Smooth muscle cell (in vitro differentiated cells): Measurements from ENCODE around the gene NPAS3. TPM values are rescaled to one million over a fixed set of nuclear protein-coding genes. Genes with fewer than 3 reads are reported as not detected.

Experiments
- DNase-seq: peaks from one replicate; lab custom pipeline; 2025; ENCODE audit not compliant: unreplicated experiment; lab: John Stamatoyannopoulos, UW
- H2AFZ ChIP-seq: fragments of 200-600 bp; sonication (generic); 2 replicates; pipeline ENCODE4 v1.6.0; 2016; ENCODE audit warnings: antibody characterized with exemption, low read depth, mild to moderate bottlenecking
- H3F3A ChIP-seq: fragments of 200-600 bp; sonication (generic); 2 replicates; pipeline ENCODE4 v1.6.0; 2017; ENCODE audit warnings: antibody characterized with exemption, low read depth
- H3K27ac ChIP-seq: fragments of 200-600 bp; sonication (generic); 2 replicates; pipeline ENCODE4 v1.5.1; 2016; ENCODE audit warnings: low read depth, mild to moderate bottlenecking
- H3K27me3 ChIP-seq: fragments of 200-600 bp; sonication (generic); 2 replicates; pipeline ENCODE4 v1.6.1; 2016; ENCODE audit warnings: low read depth, mild to moderate bottlenecking
- H3K36me3 ChIP-seq: fragments of 200-600 bp; sonication (generic); 2 replicates; pipeline ENCODE4 v1.5.1; 2016; ENCODE audit warnings: low read depth
- H3K4me1 ChIP-seq: fragments of 200-600 bp; sonication (generic); 2 replicates; pipeline ENCODE4 v1.5.1; 2016; ENCODE audit warnings: low read depth
- H3K4me2 ChIP-seq: fragments of 200-600 bp; sonication (generic); 2 replicates; pipeline ENCODE4 v1.6.0; 2016; ENCODE audit warnings: mild to moderate bottlenecking
- H3K4me3 ChIP-seq: fragments of 200-600 bp; sonication (generic); 2 replicates; pipeline ENCODE4 v1.5.1; 2016; ENCODE audit warnings: mild to moderate bottlenecking
- H3K79me2 ChIP-seq: fragments of 200-600 bp; sonication (generic); 2 replicates; pipeline ENCODE4 v1.6.0; 2016; ENCODE audit warnings: low read depth, mild to moderate bottlenecking
- H3K9ac ChIP-seq: fragments of 200-600 bp; sonication (generic); 2 replicates; pipeline ENCODE4 v1.6.0; 2016; ENCODE audit warnings: low read depth
- H3K9me3 ChIP-seq: fragments of 200-600 bp; sonication (generic); replicated peaks from 2 replicates; pipeline ENCODE4 v1.5.1; 2016; ENCODE audit warnings: low read depth
- H4K20me1 ChIP-seq: fragments of 200-600 bp; sonication (generic); 2 replicates; pipeline ENCODE4 v1.6.0; 2016; ENCODE audit warnings: low read depth
- WGBS: methylation state at CpG from one replicate; pipeline ENCODE4 v1.1.7; 2016; ENCODE audit warnings: low lambda C conversion rate; 5-methylcytosine and 5-hydroxymethylcytosine counted together
- polyA plus RNA-seq: library from polyadenylated mRNA; unstranded; fragments of >200 nt; fragmentation: Nextera tagmentation; extraction: Ambion mirVana; gene quantifications from 2 replicates; pipeline ENCODE4 v1.2.1, GENCODE V29; 2016
- total RNA-seq: library from RNA; depleted of rRNA; stranded (reverse); fragments of >200 nt; gene quantifications from 2 replicates; pipeline ENCODE4 v1.2.3, GENCODE V29; 2014
- TF ChIP-seq, protein P1 (sequence below): fragments of 200-600 bp; sonication (generic); IDR thresholded peaks from 2 replicates; pipeline ENCODE4 v1.5.1; 2017; ENCODE audit warnings: borderline replicate concordance, mild to moderate bottlenecking, antibody characterized with exemption; ENCODE audit not compliant: insufficient read depth, poor library complexity, severe bottlenecking

NPAS3 gene
- total and polyA plus RNA-seq, 2 experiments from 2014 or later = 0.79 to 2.0 TPM

DNA sequence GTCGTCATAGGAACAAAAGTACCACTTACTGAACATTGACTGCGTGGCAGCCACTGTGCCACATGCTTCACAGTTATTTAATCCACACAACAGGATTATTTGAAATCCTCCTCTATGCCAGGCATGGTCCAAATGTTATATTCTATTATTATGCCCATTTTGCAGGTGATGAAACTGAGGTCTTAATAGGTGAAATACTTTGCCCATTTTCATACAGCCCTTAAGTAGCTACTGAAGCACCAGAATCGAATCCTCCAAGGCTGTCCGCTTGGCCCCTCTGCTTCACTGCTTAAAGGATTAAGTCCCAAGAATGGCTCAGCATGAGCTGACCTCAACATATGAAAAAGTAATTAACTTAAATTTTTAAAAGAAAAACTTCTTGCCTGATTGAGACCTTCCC lies 799.4 kb downstream of the NPAS3 start:
- no peak overlapping the region for H3K4me3 ChIP-seq
- peaks cover 12% of the 10 kb centered on the region for H3K4me1 ChIP-seq
- no peak overlapping the region for H2AFZ ChIP-seq
- H3K27ac ChIP-seq = peak overlapping the region; percentile 75
- H3K79me2 ChIP-seq = no peaks in the 10 kb centered on the region
- H3K27me3 ChIP-seq = no peaks in the 10 kb centered on the region
- no peak for DNase-seq
- H3K36me3 ChIP-seq = no peaks in the 10 kb centered on the region
- H3F3A ChIP-seq = peaks cover 6% of the 10 kb centered on the region
- 52% methylated on average over 4 of the region's 4 CpGs for WGBS
- no peaks in the 10 kb centered on the region for H4K20me1 ChIP-seq
- H3K9ac ChIP-seq = peak overlapping the region; percentile 39
- H3K4me2 ChIP-seq = no peak overlapping the region
- H3K9me3 ChIP-seq = peaks cover 3% of the 10 kb centered on the region
- TF ChIP-seq, protein P1, sequence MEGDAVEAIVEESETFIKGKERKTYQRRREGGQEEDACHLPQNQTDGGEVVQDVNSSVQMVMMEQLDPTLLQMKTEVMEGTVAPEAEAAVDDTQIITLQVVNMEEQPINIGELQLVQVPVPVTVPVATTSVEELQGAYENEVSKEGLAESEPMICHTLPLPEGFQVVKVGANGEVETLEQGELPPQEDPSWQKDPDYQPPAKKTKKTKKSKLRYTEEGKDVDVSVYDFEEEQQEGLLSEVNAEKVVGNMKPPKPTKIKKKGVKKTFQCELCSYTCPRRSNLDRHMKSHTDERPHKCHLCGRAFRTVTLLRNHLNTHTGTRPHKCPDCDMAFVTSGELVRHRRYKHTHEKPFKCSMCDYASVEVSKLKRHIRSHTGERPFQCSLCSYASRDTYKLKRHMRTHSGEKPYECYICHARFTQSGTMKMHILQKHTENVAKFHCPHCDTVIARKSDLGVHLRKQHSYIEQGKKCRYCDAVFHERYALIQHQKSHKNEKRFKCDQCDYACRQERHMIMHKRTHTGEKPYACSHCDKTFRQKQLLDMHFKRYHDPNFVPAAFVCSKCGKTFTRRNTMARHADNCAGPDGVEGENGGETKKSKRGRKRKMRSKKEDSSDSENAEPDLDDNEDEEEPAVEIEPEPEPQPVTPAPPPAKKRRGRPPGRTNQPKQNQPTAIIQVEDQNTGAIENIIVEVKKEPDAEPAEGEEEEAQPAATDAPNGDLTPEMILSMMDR = no peak

DNA sequence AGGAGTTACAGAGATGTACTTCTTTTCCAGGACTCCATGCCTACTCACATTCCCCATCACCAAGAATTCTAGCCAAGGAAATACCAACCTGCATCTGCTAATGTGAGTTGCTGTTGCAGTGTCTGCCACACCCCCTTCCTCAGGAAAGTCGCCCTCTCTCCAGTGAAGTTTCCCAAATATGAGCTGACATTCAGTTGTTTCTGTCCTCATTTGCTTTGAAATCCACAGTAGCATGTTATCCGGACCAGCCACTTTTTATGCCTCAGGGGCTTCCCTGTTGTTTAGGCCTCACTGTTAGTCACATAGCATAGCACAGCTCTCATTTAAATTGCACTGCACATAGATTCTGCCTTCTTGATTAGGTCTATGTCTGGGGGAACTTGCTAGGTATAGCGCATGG lies 799.8 kb downstream of the NPAS3 start:
- Histone ChIP-seq H3K79me2 (no peaks in the 10 kb centered on the region), H3K4me3 (no peak overlapping the region), H3K27ac (peak overlapping the region; percentile 75), H3K27me3 (no peaks in the 10 kb centered on the region), H3K4me2 (no peak overlapping the region), H3K36me3 (no peaks in the 10 kb centered on the region), H2AFZ (peak overlapping the region; percentile 4), H4K20me1 (no peaks in the 10 kb centered on the region), H3K9me3 (peaks cover 3% of the 10 kb centered on the region), H3K4me1 (peaks cover 12% of the 10 kb centered on the region), H3K9ac (no peak overlapping the region), H3F3A (peaks cover 6% of the 10 kb centered on the region)
- no peak for DNase-seq
- 64% methylated on average over 3 of the region's 3 CpGs for WGBS
- TF ChIP-seq, protein P1 = no peak

DNA sequence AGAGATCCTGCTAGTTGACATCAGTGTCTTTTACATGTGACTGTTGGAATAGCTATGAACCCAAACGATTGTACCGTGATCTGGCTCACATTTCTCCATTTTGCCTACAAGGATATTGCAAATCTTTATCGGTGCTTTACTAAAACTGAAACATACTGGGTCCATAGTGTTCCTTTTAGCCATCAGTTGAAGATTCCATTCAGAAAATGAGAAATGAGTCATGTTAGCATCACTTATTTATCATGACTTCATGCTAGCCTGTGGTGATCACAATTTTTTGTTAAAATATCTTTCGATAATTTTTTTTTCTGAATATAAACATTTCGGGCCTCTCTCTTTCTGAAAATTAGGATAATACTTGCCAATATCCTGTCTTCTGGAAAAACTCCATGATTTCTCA lies 801.9 kb downstream of the NPAS3 start:
- peaks cover 12% of the 10 kb centered on the region for H3K4me1 ChIP-seq
- H2AFZ ChIP-seq = no peak overlapping the region
- no peaks in the 10 kb centered on the region for H4K20me1 ChIP-seq
- H3K79me2 ChIP-seq = no peaks in the 10 kb centered on the region
- no peak overlapping the region for H3K9ac ChIP-seq
- TF ChIP-seq, protein P1 = no peak
- no peaks in the 10 kb centered on the region for H3K27me3 ChIP-seq
- WGBS = 93% methylated on average over 5 of the region's 5 CpGs
- H3K36me3 ChIP-seq = no peaks in the 10 kb centered on the region
- no peak for DNase-seq
- peaks cover 3% of the 10 kb centered on the region for H3K9me3 ChIP-seq
- no peak overlapping the region for H3K4me2 ChIP-seq
- H3F3A ChIP-seq = peaks cover 6% of the 10 kb centered on the region
- no peak overlapping the region for H3K4me3 ChIP-seq
- H3K27ac ChIP-seq = no peak overlapping the region

DNA sequence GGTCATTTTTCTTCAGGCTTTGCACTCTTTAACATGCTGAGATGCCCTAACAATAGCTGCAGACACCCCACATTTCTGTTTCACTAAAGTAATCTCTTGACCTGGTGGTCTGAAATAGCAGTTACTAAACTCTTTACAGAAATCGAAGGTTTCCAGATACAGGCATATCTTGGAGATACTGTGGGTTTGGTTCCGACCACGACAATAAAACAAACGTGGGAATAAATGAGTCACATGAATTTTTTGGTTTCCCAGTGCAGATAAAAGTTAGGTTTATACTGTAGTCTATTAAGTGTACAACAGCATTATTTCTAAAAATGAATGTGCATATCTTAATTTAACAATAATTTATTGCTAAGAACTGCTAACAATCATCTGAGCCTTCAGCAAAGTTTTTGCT lies 803.5 kb downstream of the NPAS3 start:
- H3K4me1 ChIP-seq = peaks cover 8% of the 10 kb centered on the region
- no peak overlapping the region for H3K9ac ChIP-seq
- H3K9me3 ChIP-seq = peaks cover 3% of the 10 kb centered on the region
- H2AFZ ChIP-seq = no peak overlapping the region
- TF ChIP-seq, protein P1 = no peak
- no peak for DNase-seq
- no peak overlapping the region for H3K4me3 ChIP-seq
- H3K36me3 ChIP-seq = no peaks in the 10 kb centered on the region
- no peak overlapping the region for H3K4me2 ChIP-seq
- no peaks in the 10 kb centered on the region for H4K20me1 ChIP-seq
- no peak overlapping the region for H3K27ac ChIP-seq
- H3K79me2 ChIP-seq = no peaks in the 10 kb centered on the region
- WGBS = 45% methylated on average over 4 of the region's 4 CpGs
- peaks cover 2% of the 10 kb centered on the region for H3F3A ChIP-seq
- H3K27me3 ChIP-seq = no peaks in the 10 kb centered on the region
